ENCODE data around the gene CTSZ. TPM values are rescaled to one million over a fixed set of nuclear protein-coding genes. Genes with fewer than 3 reads are reported as not detected.

Gene CTSZ
- total RNA-seq, 2 donors from 2014 or later = 55.9 to 76.6 TPM

DNA sequence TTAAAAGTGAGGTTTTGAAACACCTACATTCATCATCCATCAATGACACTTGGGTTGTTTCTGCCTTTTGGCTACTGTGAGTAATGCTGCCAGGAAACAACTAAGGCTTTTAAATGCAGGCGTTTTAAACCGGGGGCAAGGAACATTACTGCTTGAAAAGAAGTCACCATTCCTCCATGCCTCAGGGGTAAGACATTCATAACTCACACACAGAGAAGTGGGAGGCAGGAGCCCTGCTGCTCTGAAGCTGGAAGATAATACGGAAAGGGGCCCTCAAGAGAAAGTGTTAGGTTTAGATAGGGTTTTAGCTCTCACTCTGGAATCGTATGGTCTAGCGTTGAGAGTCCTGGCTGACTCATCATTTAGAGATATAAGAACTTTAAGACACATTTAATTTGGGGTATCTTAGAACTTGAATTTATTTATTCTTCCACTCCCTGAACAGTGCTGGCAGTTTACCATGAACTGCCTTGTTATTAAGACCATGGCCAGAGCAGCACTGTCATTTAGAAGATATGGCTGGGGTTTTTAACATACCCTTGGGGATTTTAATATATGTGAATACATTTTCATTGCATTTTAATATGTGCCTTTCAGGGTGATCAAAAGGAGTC is 14.0 kb upstream of the CTSZ start:
- peaks cover 33% of the 10 kb centered on the region for H3K36me3 ChIP-seq (ENCODE audit: control insufficient read depth, insufficient read depth, low read length)
- no peak overlapping the region for H3K4me3 ChIP-seq (ENCODE audit: low read length)
- no peaks in the 10 kb centered on the region for H3K27me3 ChIP-seq (ENCODE audit: control insufficient read depth, insufficient read depth, low read length, poor library complexity, severe bottlenecking)
- H3K4me1 ChIP-seq (ENCODE audit: control insufficient read depth, insufficient read depth, low read length) = no peaks in the 10 kb centered on the region
- DNase-seq = no peak
- H3K27ac ChIP-seq (ENCODE audit: low read depth, low read length) = peak overlapping the region; percentile 87
- no peak overlapping the region for H3K9ac ChIP-seq (ENCODE audit: extremely low read depth, low read length, poor library complexity, severe bottlenecking)
- Mint-ChIP-seq H3K36me3 (ENCODE audit: low read depth) (peaks cover 36% of the 10 kb centered on the region), H3K27ac (no peak overlapping the region), H3K27me3 (ENCODE audit: insufficient read depth) (peaks cover 28% of the 10 kb centered on the region), H3K9me3 (no peaks in the 10 kb centered on the region), H3K4me1 (peaks cover 4% of the 10 kb centered on the region), H3K4me3 (no peak overlapping the region)
- TF ChIP-seq, protein P1, sequence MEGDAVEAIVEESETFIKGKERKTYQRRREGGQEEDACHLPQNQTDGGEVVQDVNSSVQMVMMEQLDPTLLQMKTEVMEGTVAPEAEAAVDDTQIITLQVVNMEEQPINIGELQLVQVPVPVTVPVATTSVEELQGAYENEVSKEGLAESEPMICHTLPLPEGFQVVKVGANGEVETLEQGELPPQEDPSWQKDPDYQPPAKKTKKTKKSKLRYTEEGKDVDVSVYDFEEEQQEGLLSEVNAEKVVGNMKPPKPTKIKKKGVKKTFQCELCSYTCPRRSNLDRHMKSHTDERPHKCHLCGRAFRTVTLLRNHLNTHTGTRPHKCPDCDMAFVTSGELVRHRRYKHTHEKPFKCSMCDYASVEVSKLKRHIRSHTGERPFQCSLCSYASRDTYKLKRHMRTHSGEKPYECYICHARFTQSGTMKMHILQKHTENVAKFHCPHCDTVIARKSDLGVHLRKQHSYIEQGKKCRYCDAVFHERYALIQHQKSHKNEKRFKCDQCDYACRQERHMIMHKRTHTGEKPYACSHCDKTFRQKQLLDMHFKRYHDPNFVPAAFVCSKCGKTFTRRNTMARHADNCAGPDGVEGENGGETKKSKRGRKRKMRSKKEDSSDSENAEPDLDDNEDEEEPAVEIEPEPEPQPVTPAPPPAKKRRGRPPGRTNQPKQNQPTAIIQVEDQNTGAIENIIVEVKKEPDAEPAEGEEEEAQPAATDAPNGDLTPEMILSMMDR (conservative IDR thresholded peaks at IDR 0.05) = no peak
- H3K9me3 ChIP-seq (ENCODE audit: control insufficient read depth, low read length) = no peaks in the 10 kb centered on the region
- WGBS, 2 experiments (ENCODE audit: insufficient coverage in 1 of 2, insufficient read length in 1 of 2) = 50 to 51% methylated on average over 2 to 5 of the region's 5 CpGs

DNA sequence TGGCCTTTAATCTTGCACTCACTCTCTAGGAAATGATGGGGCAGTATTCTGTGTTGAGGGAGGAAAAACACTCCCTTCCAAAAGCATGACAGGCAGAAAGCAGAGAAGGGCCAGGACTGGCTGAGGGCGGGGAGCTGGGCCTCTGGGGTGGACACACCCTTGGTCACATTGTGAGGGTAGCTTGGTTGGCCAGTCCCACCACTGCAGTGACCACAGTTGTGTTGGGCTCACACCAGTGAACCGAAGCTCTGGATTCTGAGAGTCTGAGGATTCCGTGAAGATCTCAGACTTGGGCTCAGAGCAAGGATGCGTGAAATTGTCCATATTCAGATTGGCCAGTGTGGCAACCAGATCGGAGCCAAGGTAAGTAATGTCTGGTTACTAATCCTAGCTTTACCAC is 12.2 kb upstream of the CTSZ start, which contains the start of gene TUBB1:
TSS of gene TUBB1 (plus strand) at position 213 of the 400 bp plus-strand sequence. CDS start at position 307, 94 bp downstream.
- 96 to 97% methylated on average over 5 of the region's 5 CpGs for WGBS, 2 experiments (ENCODE audit: insufficient coverage in 1 of 2, insufficient read length in 1 of 2)
- Histone ChIP-seq H3K9ac (ENCODE audit: extremely low read depth, low read length, poor library complexity, severe bottlenecking) (no peak within 1 kb of the TSS), H3K27me3 (ENCODE audit: control insufficient read depth, insufficient read depth, low read length, poor library complexity, severe bottlenecking) (no peaks in the 10 kb centered on the region), H3K27ac (ENCODE audit: low read depth, low read length) (no peak within 1 kb of the TSS), H3K36me3 (ENCODE audit: control insufficient read depth, insufficient read depth, low read length) (peaks cover 16% of the 10 kb centered on the region), H3K4me1 (ENCODE audit: control insufficient read depth, insufficient read depth, low read length) (no peaks in the 10 kb centered on the region), H3K9me3 (ENCODE audit: control insufficient read depth, low read length) (no peaks in the 10 kb centered on the region), H3K4me3 (ENCODE audit: low read length) (no peak within 1 kb of the TSS)
- Mint-ChIP-seq H3K9me3 (no peaks in the 10 kb centered on the region), H3K36me3 (ENCODE audit: low read depth) (peaks cover 21% of the 10 kb centered on the region), H3K27me3 (ENCODE audit: insufficient read depth) (peaks cover 19% of the 10 kb centered on the region), H3K4me1 (peaks cover 4% of the 10 kb centered on the region), H3K4me3 (no peak within 1 kb of the TSS), H3K27ac (no peak within 1 kb of the TSS)
- no peak for DNase-seq
- TF ChIP-seq, protein P1 (conservative IDR thresholded peaks at IDR 0.05) = no peak

DNA sequence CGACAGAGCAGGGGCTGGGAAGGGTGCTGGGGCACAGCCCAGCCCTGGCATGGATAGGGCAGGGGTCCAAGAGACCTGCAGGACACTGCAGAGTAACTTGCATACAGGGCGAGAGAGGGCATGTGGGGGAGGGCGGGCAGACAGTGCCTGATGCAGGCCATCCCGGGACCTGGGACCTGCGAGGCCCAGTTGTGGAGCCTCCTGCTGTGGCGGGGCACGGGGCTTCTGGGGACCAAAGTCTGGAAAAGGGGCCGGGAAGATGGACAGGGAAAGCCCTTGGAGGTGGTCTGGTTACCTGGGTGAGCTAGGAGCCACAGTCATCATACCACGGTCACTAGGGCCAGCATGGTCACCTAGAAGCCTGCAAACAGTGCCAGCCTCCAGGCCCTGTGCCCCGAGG is 11.8 kb upstream of the CTSZ start:
- H3K27ac Mint-ChIP-seq = no peak overlapping the region
- TF ChIP-seq, protein P1 (conservative IDR thresholded peaks at IDR 0.05) = no peak
- Histone ChIP-seq H3K9ac (ENCODE audit: extremely low read depth, low read length, poor library complexity, severe bottlenecking) (no peak overlapping the region), H3K27me3 (ENCODE audit: control insufficient read depth, insufficient read depth, low read length, poor library complexity, severe bottlenecking) (no peaks in the 10 kb centered on the region), H3K36me3 (ENCODE audit: control insufficient read depth, insufficient read depth, low read length) (peaks cover 12% of the 10 kb centered on the region), H3K9me3 (ENCODE audit: control insufficient read depth, low read length) (no peaks in the 10 kb centered on the region), H3K4me3 (ENCODE audit: low read length) (no peak overlapping the region), H3K4me1 (ENCODE audit: control insufficient read depth, insufficient read depth, low read length) (no peaks in the 10 kb centered on the region), H3K27ac (ENCODE audit: low read depth, low read length) (no peak overlapping the region)
- H3K9me3 Mint-ChIP-seq = no peaks in the 10 kb centered on the region
- 88 to 94% methylated on average over 3 to 10 of the region's 10 CpGs for WGBS, 2 experiments (ENCODE audit: insufficient coverage in 1 of 2, insufficient read length in 1 of 2)
- H3K4me1 Mint-ChIP-seq = peaks cover 4% of the 10 kb centered on the region
- H3K27me3 Mint-ChIP-seq (ENCODE audit: insufficient read depth) = peaks cover 20% of the 10 kb centered on the region
- DNase-seq = no peak
- H3K4me3 Mint-ChIP-seq = no peak overlapping the region
- peaks cover 17% of the 10 kb centered on the region for H3K36me3 Mint-ChIP-seq (ENCODE audit: low read depth)

Data from endodermal cell (in vitro differentiated cells).